ENCODE data around the gene IL17C.

- TF ChIP-seq RCOR1 (IDR thresholded peaks at IDR 0.05; ENCODE audit: low read depth, low read length) (no peak), CTCF (IDR thresholded peaks at IDR 0.05) (no peak)
These were observed 15.5 kb upstream of the IL17C start for GRCh38 chr16:88622866-88623265.

All from A549 (cell line).